AG08396 (cell line): Measurements from ENCODE around the gene CRIP2.
A peak's percentile ranks its signal among the peaks of the same experiment; 100 is the strongest.

ENCODE experiments used
- DNase-seq: peaks from one replicate; pipeline ENCODE4 v3.0.0; 2012; ENCODE audit warnings: low spot score, mixed read lengths

CRIP2 gene

DNA sequence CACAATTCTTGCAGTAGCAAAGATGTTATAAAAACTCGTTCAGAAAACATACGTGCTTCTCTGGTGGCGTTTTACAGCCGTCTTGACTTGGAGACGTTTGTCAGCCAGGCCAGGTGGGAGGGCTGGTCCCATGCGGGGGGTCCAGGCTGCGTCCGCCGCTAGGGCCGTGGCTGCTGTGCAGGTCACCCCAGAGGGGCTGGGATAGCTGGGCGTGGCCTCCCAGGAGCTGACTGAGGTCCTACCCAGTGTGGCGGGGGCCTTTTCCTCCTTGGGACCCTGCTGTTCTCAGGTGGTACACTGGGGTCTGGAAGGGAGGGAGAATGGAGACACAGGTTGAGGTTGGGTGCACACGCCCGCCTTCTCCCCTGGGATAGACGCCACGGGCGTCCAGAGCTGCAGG is 29.8 kb upstream of the CRIP2 start:
- no peak for DNase-seq

DNA sequence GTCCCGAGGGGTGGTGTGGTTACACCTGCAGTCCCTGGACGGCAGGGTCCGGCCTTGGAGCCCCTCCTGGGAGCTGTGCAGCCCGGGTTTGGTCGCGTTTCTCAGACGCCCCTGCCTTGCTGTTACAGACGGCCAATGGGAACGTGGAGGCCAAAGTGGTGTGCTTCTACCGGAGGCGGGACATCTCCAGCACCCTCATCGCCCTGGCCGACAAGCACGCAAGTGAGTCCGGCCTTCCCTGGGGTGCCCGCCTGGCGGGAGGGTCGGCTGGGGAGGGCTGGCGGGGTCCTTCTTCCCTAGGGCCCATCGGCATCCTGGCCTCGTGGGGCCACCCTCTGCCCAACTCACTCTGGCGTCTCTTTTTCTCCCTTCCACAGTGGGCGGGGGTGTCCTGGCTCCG is 29.3 kb upstream of the CRIP2 start:
- DNase-seq: no peak

DNA sequence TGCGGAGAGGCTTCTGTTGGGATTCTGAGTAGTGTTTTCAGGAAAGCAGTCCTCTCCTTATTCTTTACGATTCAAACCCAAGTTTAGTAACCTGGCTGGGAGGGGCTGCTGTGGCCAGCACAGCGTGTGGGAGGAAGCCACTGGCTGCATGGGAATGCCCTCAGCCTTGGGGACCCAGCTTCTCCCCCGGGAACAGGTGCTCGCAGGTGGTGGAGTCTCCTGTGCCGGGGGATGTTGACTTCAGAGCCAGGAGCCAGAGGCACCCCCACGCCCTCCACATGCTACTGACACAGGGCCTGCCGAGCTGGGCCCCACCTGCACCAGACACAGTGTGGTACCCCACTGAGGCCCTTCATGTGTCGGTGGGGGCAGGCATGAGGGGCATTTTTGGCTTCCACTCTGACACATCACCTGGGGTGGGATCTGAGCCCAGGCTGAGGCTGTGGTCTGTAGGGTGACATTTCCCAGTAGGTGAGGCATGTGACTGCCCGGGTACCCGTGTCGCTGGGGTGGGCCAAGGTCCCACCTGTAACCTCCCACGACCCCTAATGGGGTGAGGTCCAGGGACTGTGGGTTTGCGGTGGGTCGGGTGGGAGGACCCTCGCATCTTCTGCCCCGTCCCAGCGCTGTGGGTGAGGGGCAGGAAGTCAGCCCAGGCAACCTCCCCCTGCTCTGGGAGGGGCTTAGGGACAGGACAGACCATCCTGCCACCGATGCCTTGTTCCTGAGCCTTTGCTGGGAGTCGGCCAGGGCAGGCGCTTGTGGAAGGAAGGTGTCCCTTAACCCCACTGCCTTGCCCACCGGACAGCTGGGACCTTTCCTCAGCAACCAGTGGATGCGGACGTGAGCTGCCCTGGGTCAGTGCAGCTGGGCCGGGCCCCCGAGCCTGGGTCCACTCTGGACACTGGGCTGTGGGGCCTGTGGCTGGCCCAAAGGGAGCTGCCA is 28.4 kb upstream of the CRIP2 start:
- no peak for DNase-seq

DNA sequence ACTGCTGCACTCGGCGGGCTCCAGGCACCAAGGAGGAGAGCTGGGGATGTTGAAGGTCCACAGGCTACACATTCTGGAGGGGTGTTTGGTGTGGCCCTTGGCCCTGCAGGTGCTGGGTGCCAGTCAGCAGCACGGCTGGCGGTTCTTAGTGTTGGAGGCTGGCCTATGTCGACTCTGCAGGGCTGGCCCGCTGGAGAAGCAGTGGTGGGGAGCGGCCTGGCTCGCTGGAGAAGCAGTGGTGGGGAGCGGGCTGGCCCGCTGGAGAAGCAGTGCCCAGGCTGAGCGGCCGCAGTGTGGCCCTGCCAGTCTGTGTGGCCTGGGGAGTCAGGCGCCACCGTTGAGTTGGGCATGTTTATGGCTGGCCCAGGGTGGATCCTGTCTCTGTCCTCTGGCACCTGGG is 27.6 kb upstream of the CRIP2 start:
- DNase-seq: no peak

DNA sequence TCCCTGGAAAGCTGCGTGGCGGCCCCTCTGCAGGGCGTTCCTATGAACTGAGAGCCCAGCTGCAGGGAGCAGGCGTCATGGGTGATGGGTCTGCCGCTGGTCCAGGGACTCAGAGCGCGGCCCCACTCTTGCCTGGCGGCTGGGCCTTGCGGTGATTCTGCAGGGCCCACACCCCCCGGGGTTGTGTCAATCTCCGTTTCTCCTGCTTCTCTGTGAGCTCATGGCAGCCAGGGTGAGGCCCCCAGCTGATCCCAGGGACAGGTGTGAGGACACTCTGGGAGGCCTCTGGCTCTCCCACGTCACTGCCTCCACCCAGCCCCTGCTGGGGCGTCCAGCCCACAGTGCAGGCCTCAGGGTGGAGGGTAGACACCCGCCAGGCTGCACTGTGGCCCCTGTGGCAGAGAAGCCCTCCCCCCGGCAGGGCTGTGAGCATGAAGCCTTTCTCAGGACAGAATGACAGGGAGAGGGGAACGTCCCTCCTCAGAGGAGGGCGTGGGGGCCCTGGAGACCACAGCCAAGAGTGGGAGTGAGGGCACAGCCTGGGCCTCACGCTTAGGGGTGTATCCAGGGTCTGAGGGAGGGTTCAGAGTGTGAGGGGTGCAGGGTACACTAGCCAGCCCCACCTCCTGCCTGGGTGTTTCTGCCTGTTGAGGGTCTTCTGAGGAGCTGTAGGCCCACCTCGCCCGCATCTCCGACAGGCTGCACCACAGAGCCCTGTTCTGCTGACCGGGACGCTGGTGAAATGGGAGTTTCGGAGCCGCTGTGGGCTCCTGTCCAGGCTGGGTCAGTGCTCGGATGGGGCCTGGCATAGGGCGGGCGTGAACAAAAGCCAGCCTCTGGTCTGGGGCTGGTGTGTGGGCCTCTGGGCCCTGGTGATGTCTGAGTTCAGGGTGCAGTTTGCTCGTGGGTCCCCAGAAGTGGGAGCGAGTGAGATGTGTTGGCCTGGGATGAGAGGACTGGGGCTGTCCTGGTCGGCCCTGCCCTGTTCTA is 26.7 kb upstream of the CRIP2 start:
- no peak for DNase-seq

DNA sequence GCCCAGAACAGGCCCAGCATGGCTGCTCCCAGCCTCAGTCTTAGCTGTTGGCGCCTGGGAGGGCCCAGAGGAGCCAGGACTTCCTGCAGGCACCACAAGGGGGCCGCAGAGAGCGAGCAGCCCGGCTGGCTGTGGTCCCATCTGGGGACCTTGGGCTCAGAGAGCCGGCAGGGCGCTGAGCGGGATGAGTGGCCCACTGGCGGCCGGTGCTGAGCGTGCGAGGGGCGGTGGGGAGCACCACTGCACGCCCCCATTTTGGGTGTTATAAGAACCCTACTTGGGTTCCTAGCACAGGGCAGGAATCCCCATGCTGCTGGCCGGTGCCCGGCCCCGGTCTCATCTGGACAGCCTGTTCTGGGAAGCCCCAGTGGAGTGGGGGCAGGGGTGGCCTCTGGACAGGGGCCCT is 25.9 kb upstream of the CRIP2 start:
- peak; percentile 96 for DNase-seq

DNA sequence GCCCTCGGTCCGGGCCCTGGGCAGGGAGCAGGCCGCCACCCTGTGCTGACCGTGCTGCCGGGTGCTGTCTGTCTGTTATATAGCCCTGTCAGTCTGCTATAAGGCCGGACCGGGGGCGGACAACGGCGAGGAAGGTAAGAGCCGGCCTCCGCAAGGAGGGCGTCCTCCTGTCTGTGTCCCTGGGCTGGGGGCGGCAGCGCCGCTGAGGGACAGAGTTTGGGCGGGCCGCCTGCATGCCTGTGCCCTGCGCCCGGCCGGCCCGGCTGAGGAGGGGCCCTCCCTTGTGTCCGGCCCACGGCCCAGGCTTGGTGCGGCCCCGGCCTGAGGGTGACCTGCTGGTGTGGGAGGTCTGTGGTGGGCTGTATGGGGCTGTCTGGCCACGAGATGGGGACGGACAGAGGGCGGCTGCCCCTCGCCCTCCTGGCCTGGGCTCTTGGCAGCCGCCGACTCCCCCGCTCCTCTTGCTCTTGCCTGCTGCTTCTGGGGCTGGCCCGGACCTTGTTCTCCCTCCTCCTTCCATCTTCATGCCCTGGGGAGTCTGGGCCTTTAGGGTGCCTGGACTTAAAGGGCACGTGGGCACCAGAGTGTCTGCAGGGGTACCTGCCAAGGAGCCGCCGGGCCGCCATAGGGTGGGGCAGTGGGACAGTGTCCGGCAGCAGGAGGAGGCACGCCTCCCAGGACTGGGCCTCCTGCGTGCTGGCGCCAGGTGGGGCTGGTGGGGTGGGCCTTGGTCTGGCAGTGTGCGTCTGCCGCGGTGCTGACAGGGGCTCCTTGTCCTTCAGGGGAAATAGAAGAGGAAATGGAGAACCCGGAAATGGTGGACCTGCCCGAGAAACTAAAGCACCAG is 25.1 kb upstream of the CRIP2 start:
- no peak for DNase-seq

DNA sequence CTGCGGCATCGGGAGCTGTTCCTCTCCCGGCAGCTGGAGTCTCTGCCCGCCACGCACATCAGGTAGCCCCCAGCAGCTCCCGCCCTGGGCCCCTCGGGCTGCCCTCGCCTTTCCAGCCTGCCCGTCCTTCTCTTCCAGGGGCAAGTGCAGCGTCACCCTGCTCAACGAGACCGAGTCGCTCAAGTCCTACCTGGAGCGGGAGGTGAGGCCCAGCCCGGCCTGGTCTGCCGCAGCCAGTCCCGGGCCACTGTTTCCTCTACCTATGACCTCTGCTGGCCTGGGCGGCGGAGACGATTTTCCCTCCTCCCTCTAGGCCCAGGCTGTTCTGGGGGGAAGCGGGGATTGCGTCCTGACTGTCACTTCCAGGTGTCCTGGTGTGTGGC is 24.5 kb upstream of the CRIP2 start:
- no peak for DNase-seq

DNA sequence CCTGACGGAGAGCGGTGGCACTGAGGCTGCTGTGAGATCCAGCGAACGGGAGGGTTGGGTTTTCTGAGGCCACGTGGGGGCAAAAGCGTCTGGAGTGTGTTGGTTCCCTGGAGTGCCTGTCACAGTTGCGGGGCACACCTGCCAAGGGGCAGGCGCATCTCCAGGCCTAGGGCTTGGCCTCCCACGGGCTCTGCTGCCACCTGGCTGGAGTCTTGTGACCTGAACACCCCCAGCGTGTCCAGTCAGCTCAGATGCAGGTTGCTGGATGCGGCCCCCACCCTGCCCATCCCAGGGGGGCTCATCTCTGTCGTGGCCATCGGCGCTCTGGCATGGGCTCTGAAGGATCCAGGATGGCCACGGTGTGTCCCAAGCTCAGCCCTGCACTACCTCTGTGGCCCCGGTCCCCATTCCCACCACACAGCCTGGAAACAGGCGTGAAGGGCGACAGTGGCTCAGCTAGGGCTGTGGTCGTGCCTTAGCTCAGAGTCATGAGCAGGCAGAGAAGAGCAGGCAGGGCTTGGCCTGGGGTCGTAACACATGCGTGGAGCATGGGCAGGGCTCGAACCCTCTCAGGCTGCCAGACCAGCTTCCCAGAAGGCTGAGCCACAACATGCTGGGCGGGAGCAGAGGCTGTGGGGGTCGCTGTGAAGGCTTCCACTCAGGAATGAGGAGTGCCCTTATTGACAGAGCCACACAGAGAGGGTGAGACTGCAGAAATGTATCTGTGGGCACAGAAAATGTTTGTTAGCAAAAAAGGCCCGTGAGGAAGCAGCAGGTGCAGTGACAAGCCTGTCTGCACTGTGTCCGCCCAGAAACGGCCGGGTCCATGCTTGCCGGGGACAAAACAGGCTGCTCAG is 23.5 kb upstream of the CRIP2 start:
- no peak for DNase-seq

DNA sequence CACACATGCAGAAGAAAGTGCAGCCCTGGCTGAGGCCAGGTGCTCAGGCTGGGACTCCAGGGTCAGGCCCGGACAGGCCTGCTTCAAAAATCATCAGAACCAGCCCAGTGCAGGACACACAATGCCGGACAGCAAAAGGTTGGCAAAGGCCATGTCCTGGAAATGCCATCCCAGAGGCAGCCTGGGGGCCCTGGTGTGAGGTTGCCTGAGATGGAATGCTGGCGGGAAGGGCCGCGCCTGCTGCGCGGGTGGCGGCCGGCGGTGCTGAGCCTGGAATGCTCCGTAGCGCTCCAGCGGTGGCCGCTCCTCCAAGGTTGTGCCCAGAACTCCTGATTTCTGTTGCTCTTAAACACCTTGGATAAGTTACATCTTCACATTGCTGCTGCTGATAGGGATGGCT is 21.7 kb upstream of the CRIP2 start:
- DNase-seq: no peak

DNA sequence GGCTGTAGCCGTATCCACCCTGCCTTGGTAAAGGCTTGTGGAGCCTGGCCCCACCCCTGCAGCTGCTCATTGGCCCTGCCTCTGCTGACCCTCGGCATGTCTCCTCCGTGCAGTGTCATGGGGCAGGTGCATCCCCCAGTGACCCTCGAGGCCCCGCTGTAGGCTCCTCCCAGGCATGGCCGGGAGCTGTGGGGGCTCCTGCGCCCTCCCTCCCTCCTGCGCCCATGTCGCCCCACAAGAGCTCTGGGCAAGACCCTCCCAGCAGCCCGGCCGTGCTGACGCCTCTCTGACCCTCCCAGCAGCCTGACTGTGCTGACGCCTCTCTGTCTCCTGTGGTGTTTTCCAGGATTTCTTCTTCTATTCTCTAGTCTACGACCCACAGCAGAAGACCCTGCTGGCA is 20.8 kb upstream of the CRIP2 start:
- no peak for DNase-seq

DNA sequence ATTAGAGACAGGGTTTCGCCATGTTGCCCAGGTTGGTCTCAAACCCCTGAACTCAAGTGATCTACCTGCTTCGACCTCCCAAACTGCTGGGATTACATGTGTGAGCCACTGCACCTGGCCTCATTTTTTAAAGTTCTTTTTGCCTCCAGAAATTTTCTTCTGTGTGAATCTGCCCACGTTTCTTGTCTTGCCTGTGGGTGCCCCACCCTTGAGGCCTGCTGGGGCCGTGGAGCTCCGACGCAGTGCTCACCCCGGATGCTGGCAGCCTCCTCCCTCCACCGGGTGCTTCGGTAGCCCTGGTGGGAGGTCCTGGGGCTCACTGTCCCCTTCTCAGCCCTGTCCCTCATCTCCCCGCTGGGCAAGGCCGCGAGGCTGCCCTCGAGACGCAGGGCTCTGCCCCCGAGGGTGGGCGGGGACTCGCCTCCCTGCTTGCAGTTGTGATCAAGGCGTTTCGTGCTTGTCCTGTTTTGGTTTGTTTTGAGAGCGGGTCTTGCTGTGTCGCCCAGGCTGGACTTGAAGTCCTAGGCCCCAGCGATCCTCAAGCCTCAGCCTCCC is 19.5 kb upstream of the CRIP2 start:
- DNase-seq: no peak

DNA sequence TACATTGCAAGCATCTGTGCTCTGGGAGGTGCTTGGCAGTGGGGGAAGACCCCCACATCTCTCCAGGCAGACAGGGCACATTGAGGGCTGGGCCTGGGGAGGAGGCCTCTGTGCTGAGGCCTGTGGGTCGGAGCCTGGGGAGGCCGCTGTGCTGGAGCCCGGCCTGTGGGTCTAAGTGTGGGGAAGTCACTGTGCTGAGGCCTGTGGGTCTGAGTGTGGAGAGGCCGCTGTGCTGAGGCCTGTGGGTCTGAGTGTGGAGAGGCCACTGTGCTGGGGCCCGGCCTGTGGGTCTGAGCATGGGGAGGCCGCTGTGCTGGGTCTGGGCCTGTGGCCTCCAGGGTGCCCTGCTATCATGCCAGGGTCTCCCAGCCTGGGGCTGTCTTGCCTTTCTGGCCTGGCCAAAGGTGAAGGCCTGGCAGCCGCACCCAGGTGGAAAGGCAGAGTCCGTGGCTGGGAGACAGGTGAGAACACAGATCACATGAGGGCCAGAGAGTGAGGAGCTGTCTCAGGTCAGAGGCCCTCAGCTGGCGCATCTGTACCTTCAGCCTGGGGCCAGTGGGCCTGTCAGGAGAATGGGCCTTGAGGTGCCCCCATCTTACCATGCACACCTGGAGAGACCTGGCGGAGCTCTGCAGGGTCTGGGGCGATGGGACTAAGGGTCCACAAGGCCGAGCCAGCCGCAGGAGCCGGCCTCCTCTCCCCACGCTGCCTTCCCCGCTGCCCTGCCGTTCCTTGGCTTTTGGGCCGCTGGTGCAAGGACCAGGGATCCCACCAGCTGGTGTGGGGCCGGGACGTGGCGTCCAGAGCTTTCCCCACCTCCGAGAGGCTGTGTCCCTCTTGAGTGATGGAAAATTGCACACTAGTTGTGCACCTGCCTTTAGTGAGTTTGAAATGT is 18.6 kb upstream of the CRIP2 start:
- no peak for DNase-seq

DNA sequence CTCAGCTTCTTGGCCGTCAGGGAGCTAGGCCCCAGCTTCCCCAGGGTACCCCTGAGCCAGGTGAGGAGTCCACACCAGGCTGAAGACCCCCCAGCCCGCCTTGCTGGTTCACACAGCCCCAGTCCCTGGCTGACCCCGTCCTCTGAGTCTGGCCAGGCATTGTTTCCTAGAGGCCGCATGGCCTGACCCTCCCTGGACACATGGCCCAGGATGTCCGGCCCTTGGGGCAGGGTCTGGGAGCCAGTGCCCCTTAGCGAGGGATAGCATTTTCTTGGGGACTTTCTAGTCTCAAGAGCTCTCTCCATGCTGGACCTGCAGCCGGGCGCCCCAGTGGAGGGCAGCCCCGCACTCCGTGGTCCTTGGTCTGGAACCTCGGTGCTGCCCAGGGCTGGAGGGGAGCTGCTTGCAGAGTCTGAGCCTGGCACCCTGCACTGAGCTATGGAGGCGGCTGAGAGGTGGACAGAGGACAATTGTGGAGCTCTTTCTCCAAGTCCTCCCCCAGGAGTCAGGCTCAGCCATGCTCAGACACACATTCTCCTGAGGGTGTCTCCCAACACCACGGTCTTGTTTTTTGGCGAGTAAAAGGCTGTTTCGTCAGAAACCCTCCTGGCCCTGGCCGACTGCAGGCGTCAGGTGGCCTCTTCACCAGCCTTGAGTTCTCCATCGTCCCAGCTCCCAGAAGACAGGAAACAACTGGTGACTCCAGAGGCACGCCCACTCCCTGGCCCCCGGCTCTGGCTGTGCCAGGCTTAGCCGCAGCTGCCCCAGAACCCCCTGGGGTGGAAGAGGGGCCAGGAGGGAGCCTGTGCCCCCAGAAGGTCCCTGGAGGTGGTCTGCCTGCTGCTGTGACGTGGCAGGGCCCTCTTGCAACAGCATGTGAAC is 17.6 kb upstream of the CRIP2 start:
- no peak for DNase-seq

DNA sequence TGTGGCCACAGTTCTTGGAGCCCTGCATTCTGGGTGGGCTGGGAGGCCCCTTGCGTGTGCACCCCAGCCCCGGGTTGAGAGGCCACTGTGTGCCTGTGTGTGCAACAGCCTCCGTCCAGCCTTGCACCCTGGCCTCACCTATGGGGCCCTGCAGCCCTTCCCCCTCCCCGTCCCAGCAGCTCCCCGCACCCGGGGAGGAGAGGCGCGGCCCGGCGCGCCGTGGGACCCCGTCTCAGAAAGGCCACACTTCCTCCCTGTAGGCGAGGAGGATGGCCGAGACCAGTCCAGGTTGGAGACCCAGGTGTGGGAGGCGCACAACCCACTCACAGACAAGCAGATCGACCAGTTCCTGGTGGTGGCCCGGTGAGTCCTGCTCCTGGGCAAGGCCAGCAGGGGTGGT is 16.6 kb upstream of the CRIP2 start:
- DNase-seq: no peak

DNA sequence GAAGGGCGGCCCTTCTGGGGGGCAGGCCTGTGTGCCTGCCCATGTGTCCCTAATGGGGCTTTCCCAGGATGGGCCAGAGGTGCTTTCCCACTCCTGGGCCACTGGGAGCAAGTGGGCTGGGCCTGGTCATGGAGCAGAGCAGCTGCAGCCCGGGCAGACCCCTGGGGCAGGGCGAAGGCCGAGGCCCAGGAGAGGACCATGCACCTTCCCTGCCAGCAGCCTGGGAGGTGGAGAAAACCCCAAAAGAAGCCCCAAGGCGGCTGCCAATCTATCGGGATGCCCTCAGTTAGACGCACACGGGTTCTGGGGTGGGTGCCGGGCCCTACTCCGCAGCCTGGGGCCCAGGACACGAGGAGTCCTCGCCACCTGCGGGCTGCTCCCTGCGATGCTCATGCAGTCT is 16.1 kb upstream of the CRIP2 start:
- no peak for DNase-seq

DNA sequence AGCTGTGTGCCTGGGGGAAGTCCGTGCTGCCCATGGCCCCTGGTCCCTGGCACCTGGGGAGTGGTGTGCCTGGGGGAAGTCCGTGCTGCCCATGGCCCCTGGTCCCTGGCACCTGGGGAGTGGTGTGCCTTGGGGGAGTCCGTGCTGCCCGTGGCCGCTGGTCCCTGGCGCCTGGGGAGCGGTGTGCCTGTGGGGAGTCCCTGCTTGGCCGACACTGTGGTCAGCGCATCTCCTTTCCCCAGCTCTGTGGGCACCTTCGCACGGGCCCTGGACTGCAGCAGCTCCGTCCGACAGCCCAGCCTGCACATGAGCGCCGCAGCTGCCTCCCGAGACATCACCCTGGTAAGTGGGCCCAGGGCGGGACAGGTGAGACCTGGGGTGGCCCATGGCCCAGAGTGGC is 14.5 kb upstream of the CRIP2 start:
- DNase-seq: no peak

DNA sequence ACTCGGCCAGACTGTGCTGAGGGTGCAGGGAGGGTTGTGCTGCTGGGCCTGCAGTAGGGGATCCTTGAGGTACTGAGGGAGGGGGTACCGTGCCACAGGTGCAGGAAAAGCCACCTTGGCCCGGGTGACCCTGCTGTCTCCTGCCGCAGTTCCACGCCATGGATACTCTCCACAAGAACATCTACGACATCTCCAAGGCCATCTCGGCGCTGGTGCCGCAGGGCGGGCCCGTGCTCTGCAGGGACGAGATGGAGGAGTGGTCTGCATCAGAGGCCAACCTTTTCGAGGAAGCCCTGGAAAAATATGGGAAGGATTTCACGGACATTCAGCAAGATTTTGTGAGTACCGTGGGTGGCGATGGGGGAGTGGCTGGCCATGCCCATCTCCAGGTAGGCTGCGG is 14.0 kb upstream of the CRIP2 start:
- DNase-seq: no peak

DNA sequence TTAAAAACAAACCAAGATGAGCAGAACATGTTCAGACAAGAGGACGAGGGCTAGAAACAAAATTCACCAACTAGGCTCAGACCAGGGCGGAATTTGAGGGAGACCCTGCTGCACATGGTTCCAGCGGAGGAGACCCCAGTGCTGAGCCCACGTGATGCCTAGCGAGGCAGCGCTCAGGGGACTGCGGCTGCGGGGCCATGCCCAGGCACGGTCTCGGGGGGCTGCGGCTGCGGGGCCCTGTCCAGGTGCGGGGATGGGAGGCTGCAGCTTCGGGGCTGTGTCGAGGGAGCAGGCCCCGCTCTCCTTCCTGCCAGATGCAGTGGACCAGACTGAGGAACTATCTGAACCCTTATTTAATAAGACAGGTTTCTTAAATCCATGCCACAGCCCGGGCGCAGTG is 12.7 kb upstream of the CRIP2 start:
- no peak for DNase-seq
